Common myeloid progenitor, CD34-positive (primary cell): ENCODE data around the gene FAM83C.

Experiments used
- CTCF ChIA-PET: fragments of 350-600 bp; sonication (Branson Sonifier 250); formaldehyde crosslinking; loops from one replicate; lab custom pipeline; 2021; ENCODE audit warnings: antibody characterized with exemption; lab: Charles Lee
- POLR2A ChIA-PET: fragments of 350-600 bp; sonication (Branson Sonifier 250); formaldehyde crosslinking; loops from one replicate; lab custom pipeline; 2021; ENCODE audit warnings: antibody characterized with exemption; lab: Charles Lee
- DNase-seq, 3 donors: peaks; one replicate each; pipeline versions ENCODE4 v3.0.0 to v3.0.0-alpha.2; 2013
- H3K27ac ChIP-seq, 2 experiments: 1 replicate in 1 of 2; 2 replicates in 1 of 2; pipeline ENCODE4 v1.7.0; 2013; ENCODE audit warnings: inconsistent platforms in 2 of 2, low read length in 2 of 2, mild to moderate bottlenecking in 2 of 2, low read depth in 1 of 2, moderate library complexity in 1 of 2; ENCODE audit not compliant: severe bottlenecking in 2 of 2, insufficient read depth in 1 of 2, poor library complexity in 1 of 2
- H3K27me3 ChIP-seq, 5 experiments: replicated peaks in 2 of 5; 1 replicate in 3 of 5; 2 replicates in 2 of 5; pipeline versions ENCODE4 v1.6.1 to v1.7.0; 2013; ENCODE audit warnings: low read length in 4 of 5, mild to moderate bottlenecking in 2 of 5, moderate library complexity in 2 of 5, inconsistent platforms in 1 of 5; ENCODE audit not compliant: insufficient read depth in 5 of 5, control insufficient read depth in 4 of 5
- H3K36me3 ChIP-seq, 4 experiments: 1 replicate in 2 of 4; 2 replicates in 2 of 4; pipeline versions ENCODE4 v1.6.1 to v1.7.0; 2013; ENCODE audit warnings: low read length in 3 of 4, control low read depth in 1 of 4, mild to moderate bottlenecking in 1 of 4; ENCODE audit not compliant: control insufficient read depth in 4 of 4, insufficient read depth in 4 of 4
- H3K4me1 ChIP-seq, 4 experiments: 1 replicate in 3 of 4; 2 replicates in 1 of 4; pipeline versions ENCODE4 v1.6.1 to v1.7.1; 2013; ENCODE audit warnings: low read length in 3 of 4, mild to moderate bottlenecking in 3 of 4, control low read depth in 1 of 4, inconsistent platforms in 1 of 4, moderate library complexity in 1 of 4; ENCODE audit not compliant: control insufficient read depth in 4 of 4, insufficient read depth in 4 of 4; ENCODE audit errors: control extremely low read depth in 1 of 4
- H3K4me3 ChIP-seq, 7 experiments: 1 replicate in 4 of 7; 2 replicates in 3 of 7; pipeline versions ENCODE4 v1.5.1 to v1.7.0; 2013; ENCODE audit warnings: mild to moderate bottlenecking in 7 of 7, low read length in 6 of 7, moderate library complexity in 6 of 7, inconsistent platforms in 2 of 7, low read depth in 2 of 7, control low read depth in 1 of 7; ENCODE audit not compliant: insufficient read depth in 4 of 7, control insufficient read depth in 1 of 7; ENCODE audit errors: extremely low read depth in 1 of 7
- H3K9me3 ChIP-seq, 5 experiments: 1 replicate in 4 of 5; 2 replicates in 1 of 5; pipeline versions ENCODE4 v1.6.1 to v1.7.1; 2013; ENCODE audit warnings: low read length in 4 of 5, mild to moderate bottlenecking in 2 of 5, inconsistent platforms in 1 of 5, low read depth in 1 of 5, moderate library complexity in 1 of 5; ENCODE audit not compliant: control insufficient read depth in 4 of 5, insufficient read depth in 2 of 5; ENCODE audit errors: control extremely low read depth in 1 of 5
- WGBS: methylation state at CpG from one replicate; pipeline ENCODE4 v1.1.5; 2013; ENCODE audit not compliant: insufficient coverage; 5-methylcytosine and 5-hydroxymethylcytosine counted together

FAM83C gene

DNA sequence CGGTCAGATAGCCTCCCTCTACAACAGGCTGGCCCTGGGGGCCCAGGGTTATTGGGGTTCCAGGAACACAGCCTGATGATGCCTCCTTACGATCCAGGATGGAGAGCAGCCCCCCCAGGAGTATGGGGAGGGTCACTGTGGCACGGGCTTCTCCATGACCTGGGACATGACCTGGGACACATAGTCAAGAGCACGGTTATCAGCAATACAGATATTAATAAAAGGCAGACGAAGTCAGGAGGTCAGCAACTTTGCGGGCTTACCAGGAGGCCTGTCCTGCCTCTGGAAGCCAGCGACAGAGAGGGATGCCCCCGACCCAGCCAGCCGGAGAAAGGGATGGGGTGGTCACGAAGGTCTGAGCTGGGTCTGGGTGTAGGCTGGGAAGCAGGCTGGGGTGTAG lies 15.1 kb downstream of the FAM83C start:
- DNase-seq = no peak
- 14% methylated on average over 7 of the region's 10 CpGs for WGBS
- Histone ChIP-seq H3K27ac (peak overlapping the region; percentile 59 to 89), H3K4me1 (peaks cover 2 to 17% (median 15%) of the 10 kb centered on the region in 4 experiments), H3K9me3 (no peaks in the 10 kb centered on the region), H3K27me3 (no peaks in the 10 kb centered on the region), H3K36me3 (peaks cover 3 to 48% (median 36%) of the 10 kb centered on the region in 4 experiments), H3K4me3 (peak overlapping the region; percentile 71 to 91 (median 81))
- CTCF ChIA-PET = interaction anchor here (0.6 to 1.8 kb wide), 5 partner anchors 10 to 182 kb away, joined by 4 to 6 read pairs (median 4); partner anchors contain the start of gene EDEM2
- POLR2A ChIA-PET = no interaction called here

DNA sequence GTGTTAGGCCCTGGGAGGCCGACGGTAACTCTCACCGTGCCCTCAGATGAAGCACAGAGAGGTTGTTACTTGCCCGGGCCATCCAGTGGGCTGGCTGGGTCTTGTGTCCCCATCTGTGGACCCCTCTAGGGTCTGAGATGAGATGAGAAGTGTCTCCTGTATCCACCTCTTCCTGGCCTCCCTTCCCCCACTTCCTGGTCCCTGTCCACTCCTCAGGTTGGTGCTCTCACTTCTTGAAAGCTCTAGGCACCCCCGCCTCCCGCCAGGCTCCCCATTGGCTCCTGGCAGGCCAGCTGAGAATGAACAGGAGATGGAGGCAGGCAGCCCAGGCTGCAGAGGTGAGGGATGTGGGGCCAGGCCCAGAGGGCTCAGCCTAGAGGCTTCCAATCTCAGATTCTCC lies 15.8 kb downstream of the FAM83C start:
- no peaks in the 10 kb centered on the region for H3K27me3 ChIP-seq
- peak overlapping the region in 5 of 7 experiments; percentile 75 to 91 (median 81) for H3K4me3 ChIP-seq
- ChIA-PET CTCF (interaction anchor here (1.3 to 1.8 kb wide), 3 partner anchors 9 to 181 kb away, joined by 4 to 5 read pairs (median 5); no protein-coding TSS in a partner anchor), POLR2A (interaction anchor here (0.5 kb wide), 1 partner anchor 73 kb away, joined by 3 read pairs; no protein-coding TSS in a partner anchor)
- H3K36me3 ChIP-seq = peaks cover 3 to 51% (median 38%) of the 10 kb centered on the region in 4 experiments
- WGBS = 100% methylated on average over 4 of the region's 6 CpGs
- H3K9me3 ChIP-seq = no peaks in the 10 kb centered on the region
- H3K27ac ChIP-seq = peak overlapping the region in 1 of 2 experiments; percentile 89
- H3K4me1 ChIP-seq = peaks cover 2 to 17% (median 15%) of the 10 kb centered on the region in 4 experiments
- no peak for DNase-seq

DNA sequence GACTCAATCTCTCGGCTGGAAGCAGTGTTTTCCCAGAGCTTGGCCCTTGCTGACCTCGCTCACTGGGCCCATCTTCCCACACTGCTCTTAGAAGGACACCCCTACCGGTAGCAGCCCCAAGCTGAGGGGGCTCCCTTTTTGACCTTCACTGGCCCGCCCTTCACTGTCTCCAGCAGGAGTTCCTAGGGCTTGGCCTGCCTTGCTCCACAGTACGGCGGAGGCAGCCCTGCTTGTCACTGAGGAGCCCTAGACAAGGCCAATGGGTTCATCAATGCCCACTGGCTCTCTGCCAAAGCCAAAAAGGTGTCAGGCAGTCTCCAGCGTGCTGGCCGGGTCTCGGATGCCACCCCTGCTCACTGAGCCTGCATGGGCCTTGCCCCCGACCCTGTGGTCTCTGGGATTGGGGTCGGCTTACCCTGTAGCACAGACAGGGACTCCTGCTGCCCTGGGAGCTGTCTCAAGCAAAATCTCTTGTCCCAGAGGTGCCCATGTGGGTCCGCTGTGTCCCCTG lies 16.4 kb downstream of the FAM83C start:
- Histone ChIP-seq H3K4me3 (no peak overlapping the region), H3K36me3 (peaks cover 3 to 55% (median 40%) of the 10 kb centered on the region in 4 experiments), H3K27me3 (no peaks in the 10 kb centered on the region), H3K4me1 (peaks cover 2 to 17% (median 15%) of the 10 kb centered on the region in 4 experiments), H3K27ac (no peak overlapping the region), H3K9me3 (no peaks in the 10 kb centered on the region)
- POLR2A ChIA-PET = interaction anchor here (0.5 kb wide), 1 partner anchor 72 kb away, joined by 3 read pairs; no protein-coding TSS in a partner anchor
- CTCF ChIA-PET = interaction anchor here (1.3 to 1.8 kb wide), 3 partner anchors 8 to 181 kb away, joined by 4 to 5 read pairs (median 5); no protein-coding TSS in a partner anchor
- WGBS = over 99% methylated on average over 11 of the region's 12 CpGs
- no peak for DNase-seq

DNA sequence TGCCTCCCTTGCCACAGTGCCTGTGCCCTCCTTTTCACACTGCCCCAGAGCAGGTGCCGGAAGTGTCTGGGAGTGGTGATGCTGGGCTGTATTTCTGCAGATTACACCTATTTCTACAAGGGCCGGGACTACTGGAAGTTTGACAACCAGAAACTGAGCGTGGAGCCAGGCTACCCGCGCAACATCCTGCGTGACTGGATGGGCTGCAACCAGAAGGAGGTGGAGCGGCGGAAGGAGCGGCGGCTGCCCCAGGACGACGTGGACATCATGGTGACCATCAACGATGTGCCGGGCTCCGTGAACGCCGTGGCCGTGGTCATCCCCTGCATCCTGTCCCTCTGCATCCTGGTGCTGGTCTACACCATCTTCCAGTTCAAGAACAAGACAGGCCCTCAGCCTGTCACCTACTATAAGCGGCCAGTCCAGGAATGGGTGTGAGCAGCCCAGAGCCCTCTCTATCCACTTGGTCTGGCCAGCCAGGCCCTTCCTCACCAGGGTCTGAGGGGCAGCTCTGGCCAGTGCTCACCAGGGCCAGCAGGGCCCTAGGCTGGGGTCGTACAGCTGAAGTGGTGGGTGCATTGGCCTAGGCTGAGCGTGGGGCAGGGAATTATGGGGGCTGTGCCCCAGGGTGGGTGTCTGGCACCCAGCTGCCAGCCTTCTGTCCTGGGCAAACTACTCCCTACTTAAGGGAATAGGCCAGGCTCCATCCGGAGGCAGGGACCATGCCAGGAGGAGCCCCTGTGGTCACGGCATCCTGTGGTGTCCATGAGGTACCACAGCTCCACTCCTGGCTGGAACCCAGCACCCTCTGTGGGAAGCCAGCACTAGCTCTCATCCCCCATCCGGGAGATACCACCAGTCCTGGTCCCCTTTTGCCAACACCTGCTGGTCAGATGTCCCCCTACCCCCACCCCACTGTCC lies 17.8 kb downstream of the FAM83C start:
- peaks cover 0 to 48% (median 31%) of the 10 kb centered on the region in 4 experiments for H3K36me3 ChIP-seq
- CTCF ChIA-PET = interaction anchor here (1.8 kb wide), 1 partner anchor 13 kb away, joined by 5 read pairs; no protein-coding TSS in a partner anchor

DNA sequence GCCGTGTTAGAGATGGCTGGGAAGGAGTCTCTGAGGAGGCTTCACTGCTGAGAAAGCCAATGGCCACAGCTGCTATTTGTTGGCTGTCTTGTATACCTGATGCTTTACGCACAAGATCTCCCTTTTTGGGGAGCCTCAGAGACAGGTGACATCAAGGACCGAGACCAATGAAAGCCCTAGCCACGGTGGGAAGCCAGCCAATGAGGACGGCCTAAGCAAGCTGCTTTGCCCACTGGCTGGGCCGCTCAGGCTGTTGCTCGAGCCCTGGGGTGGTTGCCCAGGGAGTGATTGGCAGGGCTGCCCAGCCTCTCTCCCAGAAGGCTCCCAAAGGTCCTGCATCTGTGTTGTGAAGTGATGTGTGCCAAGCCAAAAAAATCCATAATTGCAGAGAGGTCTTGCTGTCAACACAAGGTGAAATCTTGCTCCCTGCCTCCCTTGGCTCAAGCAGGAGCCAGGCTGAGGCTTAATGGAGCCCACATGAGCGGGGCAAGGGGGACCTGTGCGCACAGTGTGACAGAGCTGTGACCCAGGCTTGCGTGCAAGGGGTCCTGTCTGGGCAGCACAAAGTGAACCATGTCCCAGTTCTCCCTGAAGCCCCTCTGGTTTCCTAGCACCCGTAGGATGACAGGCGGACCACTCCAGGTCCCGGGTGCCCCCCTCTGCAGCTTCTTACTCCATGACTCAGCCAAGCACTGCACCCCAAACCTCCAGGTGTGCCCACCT lies 18.6 kb downstream of the FAM83C start:
- no peaks in the 10 kb centered on the region for H3K9me3 ChIP-seq
- peak in 2 of 3 donors; percentile 18 to 19 for DNase-seq
- CTCF ChIA-PET = interaction anchor here (0.6 to 6.7 kb wide), 4 partner anchors 30 to 1560 kb away, joined by 3 to 35 read pairs (median 4); partner anchors contain the start of gene EDEM2
- peaks cover 0 to 40% (median 24%) of the 10 kb centered on the region in 4 experiments for H3K36me3 ChIP-seq
- 95% methylated on average over 13 of the region's 13 CpGs for WGBS
- no peaks in the 10 kb centered on the region for H3K27me3 ChIP-seq
- H3K4me3 ChIP-seq = no peak overlapping the region
- no peak overlapping the region for H3K27ac ChIP-seq
- H3K4me1 ChIP-seq = peaks cover 2 to 17% (median 15%) of the 10 kb centered on the region in 4 experiments
- POLR2A ChIA-PET = interaction anchor here (0.6 kb wide), 1 partner anchor 126 kb away, joined by 3 read pairs; no protein-coding TSS in a partner anchor

More for the DNA sequence above, 17.8 kb downstream of the FAM83C start:
- Histone ChIP-seq H3K4me3 (no peak overlapping the region), H3K4me1 (peaks cover 2 to 17% (median 15%) of the 10 kb centered on the region in 4 experiments), H3K27me3 (no peaks in the 10 kb centered on the region), H3K9me3 (no peaks in the 10 kb centered on the region), H3K27ac (peak overlapping the region in 1 of 2 experiments; percentile 1)
- POLR2A ChIA-PET = no interaction called here
- no peak for DNase-seq
- WGBS = 94% methylated on average over 16 of the region's 24 CpGs

DNA sequence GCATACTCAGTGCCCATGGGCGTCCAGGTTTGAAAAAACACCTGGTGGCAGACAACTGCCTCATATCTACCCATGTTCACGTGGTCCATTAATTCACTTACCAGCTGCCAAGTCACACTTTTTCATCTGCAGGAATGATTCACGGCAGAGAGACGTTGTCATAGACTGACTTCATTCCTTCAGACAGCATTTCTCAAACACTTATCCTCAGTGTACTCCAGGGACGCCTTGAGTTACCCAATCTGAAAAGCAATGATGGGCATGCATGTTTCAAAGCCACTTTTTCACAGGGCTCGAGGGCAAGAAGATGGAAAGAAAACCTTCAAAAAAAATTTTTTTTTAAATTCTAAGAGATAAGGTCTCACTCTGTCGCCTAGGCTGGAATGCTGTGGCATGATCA lies 20.3 kb downstream of the FAM83C start:
- H3K36me3 ChIP-seq = peaks cover 0 to 51% (median 26%) of the 10 kb centered on the region in 4 experiments
- no peak for DNase-seq
- H3K27me3 ChIP-seq = no peaks in the 10 kb centered on the region
- no peak overlapping the region for H3K27ac ChIP-seq
- POLR2A ChIA-PET = no interaction called here
- H3K9me3 ChIP-seq = no peaks in the 10 kb centered on the region
- WGBS = 99% methylated on average over 6 of the region's 7 CpGs
- peaks cover 1 to 7% (median 6%) of the 10 kb centered on the region in 4 experiments for H3K4me1 ChIP-seq
- no peak overlapping the region for H3K4me3 ChIP-seq
- CTCF ChIA-PET = interaction anchor here (1.2 to 6.7 kb wide), 4 partner anchors 32 to 176 kb away, joined by 3 to 35 read pairs (median 4); partner anchors contain the start of gene EDEM2
